GM12874 (cell line): ENCODE measurements around the gene SPECC1L.

Experiments used
- TF ChIP-seq, protein P1 (sequence below): IDR thresholded peaks from 2 replicates; pipeline ENCODE4 v1.5.1; 2011; ENCODE audit warnings: low read depth, mild to moderate bottlenecking, control low read depth, low read length, moderate library complexity; ENCODE audit not compliant: insufficient read depth

Gene SPECC1L

DNA sequence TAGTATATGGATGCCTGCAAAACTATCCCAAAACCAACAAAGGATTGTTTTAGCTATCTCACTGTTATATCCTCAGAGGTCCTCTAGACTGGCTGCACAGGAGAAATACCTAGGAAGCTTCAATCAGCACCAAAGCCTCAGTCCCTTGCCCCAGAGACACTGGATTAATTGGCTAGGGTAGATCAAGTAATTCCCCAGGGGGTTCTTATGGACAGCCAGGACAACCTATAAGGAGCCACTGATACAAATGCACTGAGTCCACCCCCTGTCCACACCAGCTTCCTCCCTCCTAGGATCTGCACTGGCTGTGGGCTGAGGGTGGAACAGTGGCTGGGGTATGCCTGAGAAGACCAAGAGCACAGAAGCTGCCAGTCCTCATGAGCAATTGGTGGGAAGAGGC lies 173.0 kb downstream of the SPECC1L start:
- TF ChIP-seq, protein P1, sequence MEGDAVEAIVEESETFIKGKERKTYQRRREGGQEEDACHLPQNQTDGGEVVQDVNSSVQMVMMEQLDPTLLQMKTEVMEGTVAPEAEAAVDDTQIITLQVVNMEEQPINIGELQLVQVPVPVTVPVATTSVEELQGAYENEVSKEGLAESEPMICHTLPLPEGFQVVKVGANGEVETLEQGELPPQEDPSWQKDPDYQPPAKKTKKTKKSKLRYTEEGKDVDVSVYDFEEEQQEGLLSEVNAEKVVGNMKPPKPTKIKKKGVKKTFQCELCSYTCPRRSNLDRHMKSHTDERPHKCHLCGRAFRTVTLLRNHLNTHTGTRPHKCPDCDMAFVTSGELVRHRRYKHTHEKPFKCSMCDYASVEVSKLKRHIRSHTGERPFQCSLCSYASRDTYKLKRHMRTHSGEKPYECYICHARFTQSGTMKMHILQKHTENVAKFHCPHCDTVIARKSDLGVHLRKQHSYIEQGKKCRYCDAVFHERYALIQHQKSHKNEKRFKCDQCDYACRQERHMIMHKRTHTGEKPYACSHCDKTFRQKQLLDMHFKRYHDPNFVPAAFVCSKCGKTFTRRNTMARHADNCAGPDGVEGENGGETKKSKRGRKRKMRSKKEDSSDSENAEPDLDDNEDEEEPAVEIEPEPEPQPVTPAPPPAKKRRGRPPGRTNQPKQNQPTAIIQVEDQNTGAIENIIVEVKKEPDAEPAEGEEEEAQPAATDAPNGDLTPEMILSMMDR = no peak

DNA sequence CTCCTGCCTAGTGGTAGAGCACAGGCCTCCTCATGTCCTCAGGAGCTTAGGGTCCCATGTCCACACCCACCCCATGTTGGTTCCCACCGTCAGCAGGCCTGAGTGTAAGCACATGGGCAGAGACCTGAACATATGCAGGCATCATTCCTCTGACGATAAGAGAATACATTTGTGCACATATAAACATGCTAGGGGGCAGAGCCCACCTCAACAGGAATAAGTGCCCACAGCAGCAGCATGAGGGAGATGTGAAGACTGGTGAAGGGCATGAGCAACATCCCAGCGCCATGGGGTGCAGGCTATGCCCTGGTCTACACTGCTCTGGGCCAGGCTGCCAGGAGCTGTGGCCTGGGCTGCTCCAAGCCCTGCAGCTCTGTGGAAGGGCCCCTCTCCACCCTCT lies 173.6 kb downstream of the SPECC1L start:
- TF ChIP-seq, protein P1 = no peak

DNA sequence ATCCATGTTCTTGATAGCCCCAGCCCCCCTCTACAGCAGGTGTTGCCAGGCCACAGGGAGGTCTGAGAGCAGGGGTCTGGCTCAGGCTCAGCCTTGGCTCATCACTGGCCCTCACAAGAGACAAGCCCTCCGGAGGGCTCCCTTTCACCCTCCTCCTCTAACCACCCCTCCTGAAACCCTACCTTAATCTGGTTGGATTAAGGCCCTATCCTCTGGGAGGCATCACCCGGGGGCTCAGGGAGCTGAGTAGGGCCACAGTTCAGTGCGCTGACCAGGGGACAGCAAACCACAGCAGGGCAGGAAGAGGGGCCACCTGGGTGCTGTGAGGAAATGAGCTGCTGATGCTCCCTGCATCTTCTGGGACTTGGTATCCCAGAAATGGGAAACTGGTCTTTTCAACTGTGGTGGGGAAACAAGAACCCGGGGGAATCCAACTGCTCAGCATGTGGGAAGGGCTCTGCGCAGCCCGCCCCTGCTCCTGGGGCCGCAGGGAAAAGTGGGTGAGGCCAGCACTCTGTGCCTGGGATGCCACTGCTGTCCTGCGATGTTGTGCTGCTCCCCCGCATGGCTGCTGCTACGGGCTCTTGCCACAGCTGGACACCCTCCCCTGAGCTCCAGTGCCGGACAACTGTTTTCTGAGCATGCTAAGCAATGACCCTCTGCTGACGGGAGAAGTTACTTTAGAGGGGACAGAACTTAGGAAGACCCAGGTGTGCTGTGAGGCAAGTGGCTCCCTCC lies 174.3 kb downstream of the SPECC1L start:
- TF ChIP-seq, protein P1 = no peak

DNA sequence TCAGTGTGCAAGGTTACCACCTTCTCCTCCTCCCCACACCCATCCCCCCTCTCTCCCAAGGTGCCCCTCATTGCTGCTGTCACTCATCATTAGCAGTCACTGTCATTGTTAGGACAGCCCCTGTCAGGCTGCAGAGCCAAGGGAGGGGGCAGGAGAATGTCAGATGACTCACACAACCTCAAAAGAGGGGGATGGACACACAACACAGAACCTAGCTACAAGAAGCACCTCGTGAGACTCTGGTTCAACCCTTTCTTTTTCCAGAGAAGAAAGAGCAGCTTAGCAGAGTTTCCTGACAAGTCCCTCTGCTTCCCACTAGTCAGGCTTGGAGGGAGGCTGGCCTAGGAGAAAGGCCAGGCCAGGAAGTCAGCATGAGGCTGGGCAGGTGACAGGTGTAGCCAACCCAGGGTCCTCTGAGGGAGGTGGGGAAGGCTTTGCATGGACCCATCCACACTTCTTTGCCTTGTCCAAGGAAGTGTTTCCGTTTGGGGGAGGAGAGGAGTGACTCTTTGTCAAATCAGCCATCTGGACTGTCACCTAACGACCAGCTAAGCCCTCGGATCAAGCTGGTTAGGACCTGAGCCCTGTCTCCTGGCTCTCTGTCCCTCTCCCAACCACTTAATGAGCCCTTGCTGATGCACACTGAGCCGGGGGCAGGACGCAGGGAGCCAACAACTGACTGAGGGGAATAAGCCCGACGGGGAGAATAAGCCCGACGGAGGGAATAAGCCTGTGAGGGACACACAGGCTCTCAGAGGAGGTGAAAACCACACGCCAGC lies 175.0 kb downstream of the SPECC1L start:
- TF ChIP-seq, protein P1 = no peak

DNA sequence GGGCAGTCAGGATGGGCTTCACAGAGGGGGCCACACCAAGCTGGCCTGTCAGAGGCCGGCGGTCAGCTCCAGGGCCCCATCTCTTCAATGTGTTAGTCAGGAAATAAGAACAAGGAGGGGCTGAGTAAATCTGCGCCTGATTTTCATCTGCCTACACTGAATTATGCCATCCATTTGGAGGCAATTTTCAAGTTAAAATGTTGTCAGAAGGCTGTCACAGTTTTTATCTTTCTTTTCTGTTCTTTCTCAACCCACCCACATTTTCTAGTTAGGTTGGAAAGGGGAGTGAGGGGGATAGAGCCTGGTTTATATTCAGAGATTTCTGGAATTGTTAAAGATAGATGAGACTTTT lies 175.6 kb downstream of the SPECC1L start:
- TF ChIP-seq, protein P1 = no peak

DNA sequence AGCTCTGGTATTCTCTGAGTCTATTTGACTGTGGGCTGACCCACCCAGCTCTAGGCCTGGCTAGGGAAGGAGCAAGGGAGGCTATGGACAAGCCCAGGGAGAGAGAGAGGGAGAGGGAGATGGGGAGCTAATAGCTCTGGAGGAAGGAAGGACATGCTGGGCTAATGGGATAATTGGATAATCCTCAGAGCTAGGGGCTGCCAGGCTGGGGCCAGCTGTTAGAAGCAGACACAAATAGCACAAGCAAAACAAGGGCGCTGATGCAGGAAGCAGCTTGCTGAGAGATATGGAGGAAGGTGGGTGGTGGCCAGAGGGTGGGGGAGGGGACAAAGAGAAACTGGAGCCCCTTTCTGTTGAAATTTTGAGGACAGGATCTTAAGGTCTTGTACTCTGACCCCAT lies 180.0 kb downstream of the SPECC1L start:
- TF ChIP-seq, protein P1 = no peak

DNA sequence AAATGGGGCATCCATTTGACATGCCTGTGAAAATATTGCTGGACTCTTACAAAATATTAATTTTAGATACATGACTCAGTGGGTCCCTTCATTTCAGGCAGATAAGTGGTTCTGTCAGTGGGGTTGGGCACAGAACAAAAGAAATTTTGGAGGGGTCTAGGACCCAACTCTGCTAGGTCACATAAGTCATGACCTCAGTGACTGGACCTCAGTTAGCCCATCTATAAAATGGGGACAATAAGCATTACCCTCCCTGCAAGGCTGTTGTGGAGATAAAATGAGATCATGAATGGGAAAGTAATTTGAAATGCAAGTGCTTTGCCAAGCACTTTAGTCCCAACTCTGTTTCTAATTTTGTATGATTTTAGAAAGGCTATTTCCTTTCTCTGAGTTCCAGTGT lies 180.5 kb downstream of the SPECC1L start:
- TF ChIP-seq, protein P1 = no peak
